Neural cell (in vitro differentiated cells): ENCODE measurements around the gene SULT1C3. TPM values are rescaled to one million over a fixed set of nuclear protein-coding genes. Genes with fewer than 3 reads are reported as not detected.

Experiments
- H2AFZ ChIP-seq: fragments of 200-600, 300-800 bp; sonication (generic), shearing (Covaris generic); 2 replicates; pipeline ENCODE4 v1.6.0; 2014; ENCODE audit warnings: low read depth, mild to moderate bottlenecking, antibody characterized with exemption, low read length, moderate library complexity
- H3F3A ChIP-seq: fragments of 200-600 bp; shearing (Covaris generic); 2 replicates; pipeline ENCODE4 v1.6.1; 2016; ENCODE audit warnings: mild to moderate bottlenecking, moderate library complexity, mixed read lengths, antibody characterized with exemption, low read length; ENCODE audit not compliant: insufficient read depth, poor library complexity, severe bottlenecking
- H3K27ac ChIP-seq: fragments of 200-600, 300-800 bp; sonication (generic), shearing (Covaris generic); 2 replicates; pipeline ENCODE4 v1.5.1; 2014; ENCODE audit warnings: mild to moderate bottlenecking, low read length, moderate library complexity
- H3K27me3 ChIP-seq: fragments of 300-800, 200-600 bp; sonication (generic), shearing (Covaris generic); 2 replicates; pipeline ENCODE4 v1.6.0; 2014; ENCODE audit warnings: mild to moderate bottlenecking, low read depth, low read length, moderate library complexity; ENCODE audit not compliant: insufficient read depth
- H3K36me3 ChIP-seq: fragments of 300-800, 200-600 bp; sonication (generic), shearing (Covaris generic); 2 replicates; pipeline ENCODE4 v1.5.1; 2014; ENCODE audit warnings: mild to moderate bottlenecking, antibody characterized with exemption, low read length, moderate library complexity; ENCODE audit not compliant: insufficient read depth
- H3K4me2 ChIP-seq: fragments of 300-800, 200-600 bp; sonication (generic), shearing (Covaris generic); 2 replicates; pipeline ENCODE4 v1.6.0; 2014; ENCODE audit warnings: mild to moderate bottlenecking, low read length
- H3K4me3 ChIP-seq: fragments of 300-800, 200-600 bp; sonication (generic), shearing (Covaris generic); 2 replicates; pipeline ENCODE4 v1.5.1; 2014; ENCODE audit warnings: mild to moderate bottlenecking, low read length, moderate library complexity
- H3K79me2 ChIP-seq: fragments of 200-600 bp; shearing (Covaris generic); replicated peaks from 2 replicates; pipeline ENCODE4 v1.6.0; 2014; ENCODE audit warnings: mild to moderate bottlenecking, low read length, moderate library complexity; ENCODE audit not compliant: insufficient read depth
- H3K9ac ChIP-seq: fragments of 300-800, 200-600 bp; sonication (generic), shearing (Covaris generic); 2 replicates; pipeline ENCODE4 v1.6.1; 2016; ENCODE audit warnings: mild to moderate bottlenecking, low read length, mixed read lengths
- H3K9me2 ChIP-seq: fragments of 200-600 bp; shearing (Covaris generic); 2 replicates; pipeline ENCODE4 v1.6.1; 2016; ENCODE audit warnings: mild to moderate bottlenecking, low read length, mixed read lengths; ENCODE audit not compliant: insufficient read depth
- H3K9me3 ChIP-seq: fragments of 200-600, 300-800 bp; sonication (generic), shearing (Covaris generic); 2 replicates; pipeline ENCODE4 v1.6.1; 2016; ENCODE audit warnings: mild to moderate bottlenecking, mixed run types, low read length, moderate library complexity, mixed read lengths
- H4K20me1 ChIP-seq: fragments of 200-600 bp; shearing (Covaris generic); 2 replicates; pipeline ENCODE4 v1.6.1; 2016; ENCODE audit warnings: mild to moderate bottlenecking, mixed run types; ENCODE audit not compliant: insufficient read depth
- EP300 ChIP-seq: fragments of 450-650 bp; conservative IDR thresholded peaks from 2 replicates; pipeline ENCODE4 v1.6.1; 2014; ENCODE audit warnings: antibody characterized with exemption, mild to moderate bottlenecking, moderate library complexity; ENCODE audit not compliant: poor library complexity, severe bottlenecking
- EZH2 ChIP-seq: fragments of 200-600, 300-800 bp; shearing (Covaris generic), sonication (generic); IDR thresholded peaks from 2 replicates; pipeline ENCODE4 v1.6.1; 2014; ENCODE audit warnings: antibody characterized with exemption, low read length, borderline replicate concordance, mild to moderate bottlenecking; ENCODE audit not compliant: insufficient read depth, poor library complexity, severe bottlenecking
- MXI1 ChIP-seq: fragments of 450-650 bp; conservative IDR thresholded peaks from 2 replicates; pipeline ENCODE4 v1.6.1; 2014; ENCODE audit warnings: antibody characterized with exemption, mild to moderate bottlenecking; ENCODE audit not compliant: poor library complexity, severe bottlenecking
- POLR2AphosphoS5 ChIP-seq: IDR thresholded peaks from 2 replicates; pipeline ENCODE4 v1.6.1; 2012
- RAD21 ChIP-seq: fragments of 450-650 bp; conservative IDR thresholded peaks from 2 replicates; pipeline ENCODE4 v1.6.1; 2014; ENCODE audit warnings: antibody characterized with exemption, mild to moderate bottlenecking, moderate library complexity
- SMC3 ChIP-seq: fragments of 450-650 bp; conservative IDR thresholded peaks from 2 replicates; pipeline ENCODE4 v1.6.1; 2014; ENCODE audit warnings: antibody characterized with exemption, mild to moderate bottlenecking, moderate library complexity; ENCODE audit not compliant: poor library complexity
- TAF1 ChIP-seq: IDR thresholded peaks from 2 replicates; pipeline ENCODE4 v1.6.1; 2012; ENCODE audit warnings: low read depth
- polyA plus RNA-seq: library from polyadenylated mRNA; depleted of rRNA; stranded (reverse); fragments of >200 nt; gene quantifications from 2 replicates; pipeline ENCODE4 v1.2.3, GENCODE V29; 2014
- TF ChIP-seq, protein P1 (sequence below): fragments of 450-650 bp; IDR thresholded peaks from 2 replicates; pipeline ENCODE4 v1.5.1; 2014; ENCODE audit warnings: antibody characterized with exemption, mild to moderate bottlenecking, moderate library complexity; ENCODE audit not compliant: poor library complexity, severe bottlenecking
- TF ChIP-seq, protein P2 (sequence below): IDR thresholded peaks from 2 replicates; pipeline ENCODE4 v1.6.1; 2012; ENCODE audit warnings: borderline replicate concordance

The SULT1C3 gene
- polyA plus RNA-seq, 1 donor from 2014 or later = not detected

DNA sequence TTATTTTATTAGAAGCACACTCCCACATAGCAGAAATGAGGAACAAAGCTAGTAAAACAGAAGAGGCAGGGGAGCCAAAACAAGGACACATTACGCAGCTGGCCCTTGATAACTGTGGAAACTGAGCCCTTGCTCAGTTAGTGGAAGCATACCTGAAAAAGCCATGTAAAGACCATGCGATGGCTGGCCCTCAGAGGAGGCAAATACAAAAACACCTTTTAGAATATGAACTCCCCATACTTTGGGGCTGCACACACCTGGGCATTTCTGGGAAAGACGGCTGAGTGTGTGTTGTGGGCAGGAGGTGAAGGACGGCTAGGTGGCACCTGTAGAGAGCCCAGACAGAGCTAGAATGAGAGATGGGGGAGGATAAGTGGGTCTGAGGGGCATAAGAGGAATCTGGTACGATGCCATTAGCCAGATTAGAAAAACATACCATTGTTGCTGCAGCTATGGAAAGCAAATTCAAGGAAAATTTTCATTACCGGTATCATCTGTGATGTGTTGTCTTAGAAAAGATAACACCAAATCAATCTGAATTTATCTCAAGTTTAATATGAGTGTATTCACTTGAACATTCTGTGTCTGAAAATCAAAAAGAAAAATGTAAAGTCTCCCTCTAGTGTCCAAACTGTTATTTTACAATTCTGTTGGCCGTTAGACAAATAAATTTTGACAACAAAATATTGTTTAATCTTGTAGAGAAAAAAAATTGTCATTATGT lies 45.2 kb upstream of the SULT1C3 start:
- no peak for TF ChIP-seq EP300
- TF ChIP-seq RAD21 = peak; percentile 76
- TF ChIP-seq SMC3 = peak; percentile 79
- no peak for TF ChIP-seq POLR2AphosphoS5
- TF ChIP-seq, protein P1, sequence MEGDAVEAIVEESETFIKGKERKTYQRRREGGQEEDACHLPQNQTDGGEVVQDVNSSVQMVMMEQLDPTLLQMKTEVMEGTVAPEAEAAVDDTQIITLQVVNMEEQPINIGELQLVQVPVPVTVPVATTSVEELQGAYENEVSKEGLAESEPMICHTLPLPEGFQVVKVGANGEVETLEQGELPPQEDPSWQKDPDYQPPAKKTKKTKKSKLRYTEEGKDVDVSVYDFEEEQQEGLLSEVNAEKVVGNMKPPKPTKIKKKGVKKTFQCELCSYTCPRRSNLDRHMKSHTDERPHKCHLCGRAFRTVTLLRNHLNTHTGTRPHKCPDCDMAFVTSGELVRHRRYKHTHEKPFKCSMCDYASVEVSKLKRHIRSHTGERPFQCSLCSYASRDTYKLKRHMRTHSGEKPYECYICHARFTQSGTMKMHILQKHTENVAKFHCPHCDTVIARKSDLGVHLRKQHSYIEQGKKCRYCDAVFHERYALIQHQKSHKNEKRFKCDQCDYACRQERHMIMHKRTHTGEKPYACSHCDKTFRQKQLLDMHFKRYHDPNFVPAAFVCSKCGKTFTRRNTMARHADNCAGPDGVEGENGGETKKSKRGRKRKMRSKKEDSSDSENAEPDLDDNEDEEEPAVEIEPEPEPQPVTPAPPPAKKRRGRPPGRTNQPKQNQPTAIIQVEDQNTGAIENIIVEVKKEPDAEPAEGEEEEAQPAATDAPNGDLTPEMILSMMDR = peak; percentile 76
- no peak overlapping the region for H3K9ac ChIP-seq
- no peaks in the 10 kb centered on the region for H3K36me3 ChIP-seq
- no peak overlapping the region for H3K27ac ChIP-seq
- H3K79me2 ChIP-seq = no peaks in the 10 kb centered on the region
- H3F3A ChIP-seq = no peaks in the 10 kb centered on the region
- no peaks in the 10 kb centered on the region for H4K20me1 ChIP-seq
- no peak overlapping the region for H2AFZ ChIP-seq
- no peak overlapping the region for H3K4me2 ChIP-seq
- H3K27me3 ChIP-seq = no peaks in the 10 kb centered on the region
- H3K9me2 ChIP-seq = no peaks in the 10 kb centered on the region
- no peak overlapping the region for H3K4me3 ChIP-seq
- no peaks in the 10 kb centered on the region for H3K9me3 ChIP-seq

DNA sequence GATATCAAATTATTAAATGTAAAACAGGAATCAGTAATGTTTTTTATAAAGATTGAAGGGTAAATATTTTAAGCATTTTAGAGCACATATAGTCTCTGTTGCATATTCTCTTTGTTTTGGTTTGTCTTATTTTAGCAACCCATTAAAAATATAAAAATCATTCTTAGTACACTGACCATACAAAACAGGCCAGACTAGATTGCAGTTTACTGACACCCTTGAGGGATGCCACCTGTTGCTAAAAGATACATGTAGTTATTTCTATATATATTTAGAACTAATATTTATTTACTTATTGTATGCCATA lies 44.7 kb upstream of the SULT1C3 start:
- Histone ChIP-seq H3K4me2 (no peak overlapping the region), H3K79me2 (no peaks in the 10 kb centered on the region), H3K36me3 (no peaks in the 10 kb centered on the region), H3K4me3 (no peak overlapping the region), H3K27ac (no peak overlapping the region), H3K9me3 (no peaks in the 10 kb centered on the region), H3F3A (no peaks in the 10 kb centered on the region), H4K20me1 (no peaks in the 10 kb centered on the region), H3K27me3 (no peaks in the 10 kb centered on the region), H3K9ac (no peak overlapping the region), H2AFZ (no peak overlapping the region), H3K9me2 (no peaks in the 10 kb centered on the region)
- TF ChIP-seq SMC3 = peak; percentile 10
- TF ChIP-seq, protein P1 = no peak

DNA sequence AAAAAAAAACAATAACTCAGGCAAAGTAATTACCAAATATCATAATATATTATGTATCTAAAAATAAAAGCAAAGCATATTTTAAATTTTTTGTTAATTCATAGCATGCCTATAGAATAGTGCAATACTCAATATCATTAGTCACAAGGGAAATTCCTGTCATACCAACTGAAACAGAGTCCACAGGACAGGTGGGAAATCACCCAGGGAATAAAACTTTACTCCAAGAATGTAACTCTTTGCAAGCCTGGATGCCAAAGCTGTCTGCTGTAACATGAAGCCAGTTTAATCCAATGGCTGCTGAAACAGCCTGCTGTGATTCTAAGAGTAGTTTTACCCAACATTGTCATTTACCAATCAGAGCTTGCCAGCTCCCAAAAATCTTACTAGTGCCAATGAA lies 40.0 kb upstream of the SULT1C3 start:
- Histone ChIP-seq H3K9ac (no peak overlapping the region), H2AFZ (no peak overlapping the region), H3K9me2 (no peaks in the 10 kb centered on the region), H3K36me3 (no peaks in the 10 kb centered on the region), H3K4me3 (no peak overlapping the region), H3K27me3 (no peaks in the 10 kb centered on the region), H3K9me3 (no peaks in the 10 kb centered on the region), H3K4me2 (no peak overlapping the region), H4K20me1 (no peaks in the 10 kb centered on the region), H3F3A (no peaks in the 10 kb centered on the region), H3K27ac (no peak overlapping the region), H3K79me2 (no peaks in the 10 kb centered on the region)
- TF ChIP-seq, protein P2, sequence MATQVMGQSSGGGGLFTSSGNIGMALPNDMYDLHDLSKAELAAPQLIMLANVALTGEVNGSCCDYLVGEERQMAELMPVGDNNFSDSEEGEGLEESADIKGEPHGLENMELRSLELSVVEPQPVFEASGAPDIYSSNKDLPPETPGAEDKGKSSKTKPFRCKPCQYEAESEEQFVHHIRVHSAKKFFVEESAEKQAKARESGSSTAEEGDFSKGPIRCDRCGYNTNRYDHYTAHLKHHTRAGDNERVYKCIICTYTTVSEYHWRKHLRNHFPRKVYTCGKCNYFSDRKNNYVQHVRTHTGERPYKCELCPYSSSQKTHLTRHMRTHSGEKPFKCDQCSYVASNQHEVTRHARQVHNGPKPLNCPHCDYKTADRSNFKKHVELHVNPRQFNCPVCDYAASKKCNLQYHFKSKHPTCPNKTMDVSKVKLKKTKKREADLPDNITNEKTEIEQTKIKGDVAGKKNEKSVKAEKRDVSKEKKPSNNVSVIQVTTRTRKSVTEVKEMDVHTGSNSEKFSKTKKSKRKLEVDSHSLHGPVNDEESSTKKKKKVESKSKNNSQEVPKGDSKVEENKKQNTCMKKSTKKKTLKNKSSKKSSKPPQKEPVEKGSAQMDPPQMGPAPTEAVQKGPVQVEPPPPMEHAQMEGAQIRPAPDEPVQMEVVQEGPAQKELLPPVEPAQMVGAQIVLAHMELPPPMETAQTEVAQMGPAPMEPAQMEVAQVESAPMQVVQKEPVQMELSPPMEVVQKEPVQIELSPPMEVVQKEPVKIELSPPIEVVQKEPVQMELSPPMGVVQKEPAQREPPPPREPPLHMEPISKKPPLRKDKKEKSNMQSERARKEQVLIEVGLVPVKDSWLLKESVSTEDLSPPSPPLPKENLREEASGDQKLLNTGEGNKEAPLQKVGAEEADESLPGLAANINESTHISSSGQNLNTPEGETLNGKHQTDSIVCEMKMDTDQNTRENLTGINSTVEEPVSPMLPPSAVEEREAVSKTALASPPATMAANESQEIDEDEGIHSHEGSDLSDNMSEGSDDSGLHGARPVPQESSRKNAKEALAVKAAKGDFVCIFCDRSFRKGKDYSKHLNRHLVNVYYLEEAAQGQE = no peak
- TF ChIP-seq POLR2AphosphoS5 = no peak
- no peak for TF ChIP-seq EZH2
- no peak for TF ChIP-seq EP300
- no peak for TF ChIP-seq SMC3
- TF ChIP-seq RAD21 = no peak
- TF ChIP-seq, protein P1 = no peak
- TF ChIP-seq MXI1 = no peak
- TF ChIP-seq TAF1 = no peak
